ENCODE measurements around the gene ESR1.
"Not testable (repeated sequence)": the region's sequence is repeated elsewhere in the genome, so short reads cannot be mapped to it uniquely, and the experiment has no call there.

ESR1 gene

GRCh38 chr6:152059909-152060308 is 252.4 kb downstream of the ESR1 start:
- no peak for DNase-seq

- DNase-seq: no peak
Observed at GRCh38 chr6:152062476-152062875, 255.0 kb downstream of the ESR1 start.

- DNase-seq: no peak
Observed at GRCh38 chr6:152063170-152063921, 255.9 kb downstream of the ESR1 start.

GRCh38 chr6:152068622-152069261 is 261.3 kb downstream of the ESR1 start:
- no peak for DNase-seq

GRCh38 chr6:152070556-152070955 is 263.1 kb downstream of the ESR1 start:
- no peak for DNase-seq

- DNase-seq: no peak
Observed at GRCh38 chr6:152071318-152071717, 263.8 kb downstream of the ESR1 start.

GRCh38 chr6:152071843-152072242 is 264.4 kb downstream of the ESR1 start:
- DNase-seq: no peak

- not testable (repeated sequence) for DNase-seq
Observed at GRCh38 chr6:152076242-152076641, 268.8 kb downstream of the ESR1 start.

- DNase-seq: no peak
Observed at GRCh38 chr6:152078001-152078400, 270.5 kb downstream of the ESR1 start.

GRCh38 chr6:152078804-152079203 is 271.3 kb downstream of the ESR1 start:
- no peak for DNase-seq

- no peak for DNase-seq
Observed at GRCh38 chr6:152085451-152085921, 278.0 kb downstream of the ESR1 start.

- DNase-seq: no peak
Observed at GRCh38 chr6:152086223-152086873, 278.9 kb downstream of the ESR1 start.

GRCh38 chr6:152087096-152087495 is 279.6 kb downstream of the ESR1 start:
- no peak for DNase-seq

GRCh38 chr6:152087701-152088100 is 280.2 kb downstream of the ESR1 start:
- DNase-seq: no peak

GRCh38 chr6:152089992-152090391 is 282.5 kb downstream of the ESR1 start:
- no peak for DNase-seq

GRCh38 chr6:152091201-152091600 is 283.7 kb downstream of the ESR1 start:
- DNase-seq: no peak

GRCh38 chr6:152091851-152092341 is 284.4 kb downstream of the ESR1 start:
- no peak for DNase-seq

GRCh38 chr6:152093711-152094110 is 286.2 kb downstream of the ESR1 start:
- DNase-seq: no peak

GRCh38 chr6:152094276-152094675 is 286.8 kb downstream of the ESR1 start:
- no peak for DNase-seq

GRCh38 chr6:152094992-152095592 is 287.6 kb downstream of the ESR1 start:
- no peak for DNase-seq

- DNase-seq: no peak
Observed at GRCh38 chr6:152096863-152097496, 289.5 kb downstream of the ESR1 start.

- DNase-seq: no peak
Observed at GRCh38 chr6:152098683-152099082, 291.2 kb downstream of the ESR1 start.
